WERI-Rb-1 (cell line): ENCODE measurements around the gene YTHDF1.
A peak's percentile ranks its signal among the peaks of the same experiment; 100 is the strongest.

ENCODE experiments used
- DNase-seq: peaks from one replicate; pipeline ENCODE4 v3.0.0-alpha.2; 2020
- H3K27ac ChIP-seq: fragments of 250-450 bp; sonication (Bioruptor Pico); 2 replicates; pipeline ENCODE4 v1.5.1; 2020; ENCODE audit warnings: mild to moderate bottlenecking, moderate library complexity
- H3K27me3 ChIP-seq: fragments of 250-450 bp; sonication (Bioruptor Pico); 2 replicates; pipeline ENCODE4 v1.5.1; 2021; ENCODE audit warnings: mild to moderate bottlenecking, low read depth, moderate library complexity; ENCODE audit not compliant: insufficient read depth, severe bottlenecking
- H3K36me3 ChIP-seq: fragments of 250-450 bp; sonication (Bioruptor Pico); 2 replicates; pipeline ENCODE4 v1.5.1; 2020; ENCODE audit warnings: mild to moderate bottlenecking, moderate library complexity
- H3K4me3 ChIP-seq: 2 replicates; pipeline ENCODE4 v1.5.1; 2011; ENCODE audit warnings: low read depth, mild to moderate bottlenecking, control low read depth, low read length
- H3K9me3 ChIP-seq: fragments of 250-450 bp; sonication (Bioruptor Pico); 2 replicates; pipeline ENCODE4 v1.5.1; 2021; ENCODE audit warnings: mild to moderate bottlenecking, moderate library complexity; ENCODE audit not compliant: severe bottlenecking
- TF ChIP-seq, protein P1 (sequence below): IDR thresholded peaks from 2 replicates; pipeline ENCODE4 v1.5.1; 2011; ENCODE audit warnings: low read depth, mild to moderate bottlenecking, control low read depth, inconsistent platforms, low read length

Gene YTHDF1

DNA sequence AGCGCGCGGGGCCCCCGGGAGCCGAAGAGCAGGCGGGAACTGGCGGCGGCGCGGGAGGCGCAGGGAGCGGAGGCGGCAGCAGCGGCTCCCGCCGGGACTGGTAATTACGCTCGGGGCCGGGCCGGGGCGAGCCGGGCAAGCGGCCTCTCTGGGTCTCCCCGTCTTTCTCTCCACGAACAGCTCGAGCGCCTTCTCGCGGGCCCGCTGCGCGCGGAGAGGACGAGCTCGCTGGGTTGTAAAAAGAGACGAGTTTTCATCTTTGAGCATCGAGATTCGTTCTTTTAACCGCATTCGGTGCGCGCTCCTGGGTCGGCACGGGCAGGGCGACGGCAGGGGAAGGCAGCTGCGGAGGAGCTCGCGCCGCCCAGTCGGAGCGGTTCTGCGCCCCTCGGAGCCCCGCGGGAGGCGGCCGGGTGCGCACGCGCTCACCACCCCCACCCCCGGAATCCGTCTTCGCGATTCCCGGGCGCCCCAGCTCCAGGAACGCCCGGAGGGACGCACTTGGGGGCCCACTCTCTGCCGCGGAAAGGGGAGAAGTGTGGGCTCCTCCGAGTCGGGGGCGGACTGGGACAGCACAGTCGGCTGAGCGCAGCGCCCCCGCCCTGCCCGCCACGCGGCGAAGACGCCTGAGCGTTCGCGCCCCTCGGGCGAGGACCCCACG is 38.0 kb downstream of the YTHDF1 start:
- Histone ChIP-seq H3K27ac (peak overlapping the region; percentile 80), H3K36me3 (peaks cover 21% of the 10 kb centered on the region), H3K27me3 (no peaks in the 10 kb centered on the region), H3K9me3 (no peaks in the 10 kb centered on the region), H3K4me3 (peak overlapping the region; percentile 90)
- no peak for DNase-seq
- TF ChIP-seq, protein P1, sequence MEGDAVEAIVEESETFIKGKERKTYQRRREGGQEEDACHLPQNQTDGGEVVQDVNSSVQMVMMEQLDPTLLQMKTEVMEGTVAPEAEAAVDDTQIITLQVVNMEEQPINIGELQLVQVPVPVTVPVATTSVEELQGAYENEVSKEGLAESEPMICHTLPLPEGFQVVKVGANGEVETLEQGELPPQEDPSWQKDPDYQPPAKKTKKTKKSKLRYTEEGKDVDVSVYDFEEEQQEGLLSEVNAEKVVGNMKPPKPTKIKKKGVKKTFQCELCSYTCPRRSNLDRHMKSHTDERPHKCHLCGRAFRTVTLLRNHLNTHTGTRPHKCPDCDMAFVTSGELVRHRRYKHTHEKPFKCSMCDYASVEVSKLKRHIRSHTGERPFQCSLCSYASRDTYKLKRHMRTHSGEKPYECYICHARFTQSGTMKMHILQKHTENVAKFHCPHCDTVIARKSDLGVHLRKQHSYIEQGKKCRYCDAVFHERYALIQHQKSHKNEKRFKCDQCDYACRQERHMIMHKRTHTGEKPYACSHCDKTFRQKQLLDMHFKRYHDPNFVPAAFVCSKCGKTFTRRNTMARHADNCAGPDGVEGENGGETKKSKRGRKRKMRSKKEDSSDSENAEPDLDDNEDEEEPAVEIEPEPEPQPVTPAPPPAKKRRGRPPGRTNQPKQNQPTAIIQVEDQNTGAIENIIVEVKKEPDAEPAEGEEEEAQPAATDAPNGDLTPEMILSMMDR, result no peak

DNA sequence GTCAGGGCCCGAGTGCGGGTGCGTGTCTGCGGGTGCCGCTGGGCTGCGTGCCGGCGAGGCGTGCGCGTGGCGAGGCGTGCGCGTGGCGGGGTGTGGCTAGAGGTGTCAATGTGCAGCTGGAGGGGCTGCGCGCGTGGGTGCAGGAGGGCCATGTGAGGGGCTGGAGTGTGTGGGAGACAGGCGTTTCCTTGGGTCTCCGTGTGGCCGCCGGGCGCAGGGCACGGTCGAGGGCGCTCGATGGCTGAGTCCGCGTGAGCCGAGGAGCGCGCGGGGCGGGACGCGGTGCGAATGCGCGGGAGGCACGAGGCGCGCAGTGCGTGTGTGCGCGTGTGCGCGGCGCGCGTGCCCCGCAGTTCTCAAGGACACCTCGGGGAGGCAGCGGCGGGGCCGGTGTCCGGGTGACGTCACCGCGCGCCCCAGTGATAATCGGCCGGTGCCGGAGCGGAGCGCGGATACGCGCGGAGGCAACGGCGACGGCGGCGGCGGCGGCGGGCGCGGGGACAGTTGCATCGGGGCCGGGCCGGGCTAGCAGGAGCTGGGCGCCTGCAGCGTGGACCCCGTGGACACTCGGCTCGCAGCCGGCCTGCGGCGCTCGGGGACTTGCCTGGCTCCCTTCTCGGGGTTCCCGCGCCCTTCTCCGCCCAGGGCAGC is 38.7 kb downstream of the YTHDF1 start:
- TF ChIP-seq, protein P1, result peak; percentile 50
- Histone ChIP-seq H3K9me3 (no peaks in the 10 kb centered on the region), H3K27ac (peak overlapping the region; percentile 80), H3K36me3 (peaks cover 21% of the 10 kb centered on the region), H3K4me3 (peak overlapping the region; percentile 90), H3K27me3 (no peaks in the 10 kb centered on the region)
- DNase-seq, result peak; percentile 88

DNA sequence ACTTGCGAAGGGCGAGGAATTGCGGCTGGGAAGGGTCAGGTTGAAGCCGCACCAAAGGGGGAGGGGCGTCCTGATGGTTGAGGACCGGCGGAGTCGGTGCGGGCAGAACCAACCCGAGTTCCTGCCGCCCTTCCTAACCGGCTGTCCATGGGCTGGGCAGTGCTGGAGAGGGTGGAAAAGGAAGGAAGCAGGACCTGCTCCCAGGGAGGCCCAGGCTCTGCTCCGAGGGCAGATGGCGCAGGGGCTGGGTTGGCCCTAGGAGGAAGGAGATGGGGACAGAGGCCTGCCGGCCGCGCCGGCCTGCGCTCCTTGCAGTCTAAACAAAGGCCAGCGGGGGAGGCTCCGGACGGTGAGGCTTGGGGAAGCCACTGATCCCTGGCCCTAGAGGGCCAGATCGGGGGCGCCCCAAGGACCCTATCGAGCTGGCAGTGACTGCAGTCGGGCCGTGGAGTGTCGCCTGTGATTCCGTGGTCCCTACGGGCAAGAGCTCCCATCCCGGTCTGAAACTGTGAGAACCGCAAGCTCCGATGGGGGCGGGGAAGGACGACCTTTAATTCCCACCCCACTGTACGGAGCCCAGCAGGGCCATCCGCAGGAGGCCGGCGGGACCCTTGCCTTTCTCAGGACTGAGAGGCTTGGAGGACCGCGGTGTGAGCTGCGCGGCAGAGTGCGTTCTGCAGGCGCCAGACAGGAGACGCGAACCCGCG is 39.4 kb downstream of the YTHDF1 start:
- Histone ChIP-seq H3K36me3 (peaks cover 21% of the 10 kb centered on the region), H3K4me3 (no peak overlapping the region), H3K27ac (no peak overlapping the region), H3K27me3 (no peaks in the 10 kb centered on the region), H3K9me3 (no peaks in the 10 kb centered on the region)
- no peak for DNase-seq
- TF ChIP-seq, protein P1, result no peak

DNA sequence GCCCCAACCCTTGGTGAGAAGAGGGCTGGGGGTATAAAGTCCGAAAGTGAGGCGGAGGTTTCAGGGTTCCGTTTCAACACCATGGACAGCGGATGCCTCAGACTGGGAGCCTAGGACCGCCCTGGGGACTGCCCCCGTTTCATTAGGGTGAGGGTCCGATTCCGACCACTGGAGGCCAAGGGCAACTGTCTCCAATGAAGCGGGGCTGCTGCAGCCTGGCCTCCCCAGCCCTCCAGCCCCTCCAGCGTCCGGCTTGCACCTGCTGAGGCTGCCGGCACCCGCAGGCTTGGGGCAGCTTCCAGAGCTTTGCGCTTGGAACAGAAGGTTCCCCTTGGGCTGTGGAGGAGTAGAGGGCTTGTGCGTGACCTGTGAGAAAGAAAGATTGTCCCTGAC is 39.9 kb downstream of the YTHDF1 start:
- H3K27ac ChIP-seq, result no peak overlapping the region
- H3K9me3 ChIP-seq, result no peaks in the 10 kb centered on the region
- peaks cover 17% of the 10 kb centered on the region for H3K36me3 ChIP-seq
- TF ChIP-seq, protein P1, result no peak
- DNase-seq, result no peak
- H3K27me3 ChIP-seq, result no peaks in the 10 kb centered on the region
- H3K4me3 ChIP-seq, result peak overlapping the region; percentile 72; the same call in 1 of the 2 replicates

DNA sequence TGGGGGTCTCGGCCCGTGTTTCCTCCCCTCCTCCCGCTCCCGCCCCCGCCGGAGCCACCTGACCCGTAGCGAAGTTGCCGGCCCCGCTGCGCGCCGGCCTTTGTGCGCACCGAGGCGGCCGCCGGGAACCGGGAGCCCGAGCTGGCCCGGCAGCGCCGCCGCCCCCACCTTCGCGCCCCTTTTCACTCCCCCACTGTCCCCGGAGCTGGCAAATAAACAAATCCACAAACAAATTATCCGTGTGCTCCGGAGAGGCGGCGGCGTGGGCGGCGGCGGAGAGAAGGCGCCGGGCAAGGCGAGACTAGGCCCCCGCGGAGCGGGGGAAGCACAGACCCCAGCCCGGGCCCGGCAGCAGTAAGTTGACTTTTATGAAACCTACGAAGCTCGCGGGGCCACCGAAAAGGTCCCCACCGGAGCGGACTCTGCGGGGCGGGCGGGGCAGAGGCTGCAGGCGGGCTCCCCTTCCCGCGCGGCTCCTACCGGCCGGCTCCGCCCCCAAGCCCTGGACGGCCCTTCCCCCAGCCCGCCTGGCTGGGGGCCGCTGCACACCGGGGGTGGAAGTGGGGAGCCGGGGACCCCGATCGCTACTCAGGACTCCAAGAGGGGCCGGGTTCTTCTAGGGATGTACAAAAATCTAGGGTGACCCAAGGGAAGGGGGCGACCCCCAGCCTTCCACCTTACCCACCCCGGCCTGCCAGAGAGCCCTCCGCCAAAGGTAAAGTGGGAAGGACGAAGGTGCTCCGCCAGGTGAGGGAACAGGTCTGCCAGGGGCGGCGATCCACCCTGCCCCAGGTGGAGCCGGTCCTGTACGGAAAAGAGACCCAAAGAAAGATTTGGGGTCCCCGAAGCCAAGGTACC is 40.7 kb downstream of the YTHDF1 start:
- Histone ChIP-seq H3K27me3 (no peaks in the 10 kb centered on the region), H3K36me3 (peaks cover 9% of the 10 kb centered on the region), H3K4me3 (peak overlapping the region; percentile 72), H3K9me3 (no peaks in the 10 kb centered on the region), H3K27ac (peak overlapping the region; percentile 89)
- DNase-seq, result peak; percentile 54
- TF ChIP-seq, protein P1, result no peak
